GM13977 (cell line): ENCODE results near the gene METTL9.
"Not testable (repeated sequence)": the region's sequence is repeated elsewhere in the genome, so short reads cannot be mapped to it uniquely, and the experiment has no call there.

Source experiments
- DNase-seq: peaks from one replicate; pipeline ENCODE4 v3.0.0; 2012; ENCODE audit warnings: low spot score
- CTCF ChIP-seq: IDR thresholded peaks from 2 replicates; pipeline ENCODE4 v1.5.1; 2012; ENCODE audit warnings: mild to moderate bottlenecking, control low read depth; ENCODE audit not compliant: insufficient read depth; ENCODE audit errors: extremely low read depth, missing control alignments
- in situ Hi-C: fragments of 300-500 bp; cut with MboI; formaldehyde crosslinking; loops from one replicate; pipeline ENCODE4 v1.12.0; 2022; ENCODE audit warnings: low sequenced_read_pairs, low pct_unique_long_range_greater_than_20kb, mixed read lengths, inconsistent platforms; ENCODE audit not compliant: unreplicated experiment

METTL9 gene

DNA sequence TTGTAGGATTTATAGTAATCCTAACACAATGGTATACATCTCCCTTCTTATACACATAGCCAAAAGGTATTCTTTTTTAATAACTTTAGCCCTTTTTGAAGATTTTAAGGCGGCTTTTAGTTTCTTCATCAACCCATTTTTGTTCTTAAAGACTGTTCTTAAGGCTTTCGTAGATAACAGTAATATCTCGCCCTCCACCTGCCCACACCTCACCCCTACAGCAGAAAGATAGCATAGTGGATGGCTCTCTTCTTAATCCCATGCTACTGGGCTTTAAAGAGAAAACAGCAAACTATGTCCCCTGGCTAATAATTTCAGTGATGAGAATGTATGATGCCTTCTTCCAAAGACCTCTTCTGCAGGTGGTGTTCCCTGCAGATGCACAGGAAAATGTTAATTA is 44.4 kb downstream of the METTL9 start:
- in situ Hi-C loops, result no loop called here
- TF ChIP-seq CTCF, result no peak
- no peak for DNase-seq

- in situ Hi-C loops, result no loop called here
- no peak for DNase-seq
- TF ChIP-seq CTCF, result no peak
Observed at GRCh38 chr16:21644674-21645073, 45.3 kb downstream of the METTL9 start.

GRCh38 chr16:21645261-21645721 is 45.9 kb downstream of the METTL9 start:
- TF ChIP-seq CTCF, result no peak
- DNase-seq, result peak; percentile 64
- in situ Hi-C loops, result no loop called here

GRCh38 chr16:21646091-21646490 is 46.7 kb downstream of the METTL9 start:
- in situ Hi-C loops, result no loop called here
- no peak for TF ChIP-seq CTCF
- DNase-seq, result no peak

DNA sequence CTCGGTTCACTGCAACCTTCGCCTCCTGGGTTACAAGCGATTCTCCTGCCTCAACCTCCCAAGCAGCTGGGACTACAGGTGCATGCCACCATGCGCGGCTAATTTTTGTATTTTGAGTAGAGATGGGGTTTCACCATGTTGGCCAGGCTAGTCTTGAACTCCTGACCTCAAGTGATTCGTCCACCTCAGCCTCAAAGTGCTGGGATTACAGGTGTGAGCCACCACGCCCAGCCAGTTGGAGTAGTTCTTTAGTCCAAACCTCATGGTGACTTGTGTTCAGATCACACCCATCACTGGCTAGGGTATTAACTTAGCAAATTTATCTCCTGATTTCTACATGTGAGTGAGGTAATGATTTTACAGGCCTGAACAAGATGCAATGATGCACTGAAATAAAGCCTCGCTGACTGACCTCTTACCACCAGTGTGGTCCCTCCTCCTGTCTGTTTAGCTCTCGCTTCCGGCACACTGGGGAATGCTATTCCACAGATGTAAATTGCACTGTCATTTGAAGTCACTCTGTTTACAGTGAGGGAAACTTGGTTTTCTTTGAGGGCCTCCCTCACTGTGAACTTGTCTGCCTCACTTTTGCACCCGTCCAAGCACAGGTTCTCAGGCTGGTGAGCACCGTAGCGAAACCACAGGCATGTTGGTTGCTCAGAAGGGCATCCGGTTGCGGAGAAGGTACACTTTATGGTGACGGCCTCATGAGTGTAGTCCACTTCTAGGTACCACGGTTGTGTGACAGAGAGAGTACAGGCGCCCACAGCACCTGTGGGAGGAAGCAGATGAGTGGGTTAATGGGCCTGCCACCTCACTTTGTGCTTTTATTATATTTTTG is 47.6 kb downstream of the METTL9 start:
- peak; percentile 65 for DNase-seq
- TF ChIP-seq CTCF, result no peak
- in situ Hi-C loops, result no loop called here

- no peak for TF ChIP-seq CTCF
- in situ Hi-C loops, result no loop called here
- DNase-seq, result no peak
Observed at GRCh38 chr16:21647562-21648164, 48.3 kb downstream of the METTL9 start.

- in situ Hi-C loops, result loop anchor here (10.0 kb wide), 2 partner anchors 55 kb away; partner anchors contain the start of gene METTL9
- DNase-seq, result not testable (repeated sequence)
Observed at GRCh38 chr16:21649826-21650406, 50.5 kb downstream of the METTL9 start.
